ENCODE data around the gene FBXO34.

DNA sequence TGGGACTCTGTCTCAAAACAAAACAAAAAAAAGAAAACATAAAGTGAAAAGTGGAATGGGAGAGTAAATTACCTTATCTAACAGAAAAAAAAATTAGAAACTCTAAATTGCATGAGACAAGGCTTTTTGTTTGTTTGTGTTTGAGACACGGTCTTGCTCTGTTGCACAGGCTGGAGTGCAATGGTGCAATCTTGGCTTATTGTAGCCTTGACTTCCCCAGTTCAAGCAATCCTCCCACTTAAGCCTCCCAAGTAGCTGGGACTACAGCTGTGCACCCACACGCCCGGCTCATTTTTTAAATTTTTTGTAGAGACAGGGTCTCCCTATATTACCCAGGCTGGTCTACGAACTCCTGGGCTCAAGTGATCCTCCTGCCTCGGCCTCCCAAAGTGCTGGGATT lies 17.9 kb upstream of the FBXO34 start:
- TF ChIP-seq, protein P1, sequence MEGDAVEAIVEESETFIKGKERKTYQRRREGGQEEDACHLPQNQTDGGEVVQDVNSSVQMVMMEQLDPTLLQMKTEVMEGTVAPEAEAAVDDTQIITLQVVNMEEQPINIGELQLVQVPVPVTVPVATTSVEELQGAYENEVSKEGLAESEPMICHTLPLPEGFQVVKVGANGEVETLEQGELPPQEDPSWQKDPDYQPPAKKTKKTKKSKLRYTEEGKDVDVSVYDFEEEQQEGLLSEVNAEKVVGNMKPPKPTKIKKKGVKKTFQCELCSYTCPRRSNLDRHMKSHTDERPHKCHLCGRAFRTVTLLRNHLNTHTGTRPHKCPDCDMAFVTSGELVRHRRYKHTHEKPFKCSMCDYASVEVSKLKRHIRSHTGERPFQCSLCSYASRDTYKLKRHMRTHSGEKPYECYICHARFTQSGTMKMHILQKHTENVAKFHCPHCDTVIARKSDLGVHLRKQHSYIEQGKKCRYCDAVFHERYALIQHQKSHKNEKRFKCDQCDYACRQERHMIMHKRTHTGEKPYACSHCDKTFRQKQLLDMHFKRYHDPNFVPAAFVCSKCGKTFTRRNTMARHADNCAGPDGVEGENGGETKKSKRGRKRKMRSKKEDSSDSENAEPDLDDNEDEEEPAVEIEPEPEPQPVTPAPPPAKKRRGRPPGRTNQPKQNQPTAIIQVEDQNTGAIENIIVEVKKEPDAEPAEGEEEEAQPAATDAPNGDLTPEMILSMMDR (IDR thresholded peaks at IDR 0.05), result no peak
- no peak for TF ChIP-seq POLR2A (IDR thresholded peaks at IDR 0.05)

Data from Peyer's patch (tissue), 4 donors.